ENCODE results near the gene CCAR1.
"Not testable (repeated sequence)": the region's sequence is repeated elsewhere in the genome, so short reads cannot be mapped to it uniquely, and the experiment has no call there.

The CCAR1 gene

DNA sequence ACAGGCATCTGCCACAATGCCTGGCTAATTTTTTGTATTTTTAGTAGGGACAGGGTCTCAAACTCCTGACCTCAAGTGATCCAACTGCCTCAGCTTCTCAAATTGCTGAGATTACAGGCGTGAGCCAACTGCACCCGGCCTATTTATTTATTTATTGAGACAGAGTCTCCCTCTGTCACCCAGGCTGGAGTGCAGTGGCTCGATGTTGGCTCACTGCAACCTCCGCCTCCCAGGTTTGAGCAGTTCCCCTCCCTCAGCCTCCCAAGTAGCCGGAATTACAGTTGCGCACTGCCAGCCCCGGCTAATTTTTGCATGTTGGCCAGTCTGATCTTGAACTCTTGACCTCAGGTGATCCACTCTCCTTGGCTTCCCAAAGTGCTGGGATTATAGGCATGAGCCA, 46.4 kb downstream of the CCAR1 start:
- not testable (repeated sequence) for DNase-seq

DNA sequence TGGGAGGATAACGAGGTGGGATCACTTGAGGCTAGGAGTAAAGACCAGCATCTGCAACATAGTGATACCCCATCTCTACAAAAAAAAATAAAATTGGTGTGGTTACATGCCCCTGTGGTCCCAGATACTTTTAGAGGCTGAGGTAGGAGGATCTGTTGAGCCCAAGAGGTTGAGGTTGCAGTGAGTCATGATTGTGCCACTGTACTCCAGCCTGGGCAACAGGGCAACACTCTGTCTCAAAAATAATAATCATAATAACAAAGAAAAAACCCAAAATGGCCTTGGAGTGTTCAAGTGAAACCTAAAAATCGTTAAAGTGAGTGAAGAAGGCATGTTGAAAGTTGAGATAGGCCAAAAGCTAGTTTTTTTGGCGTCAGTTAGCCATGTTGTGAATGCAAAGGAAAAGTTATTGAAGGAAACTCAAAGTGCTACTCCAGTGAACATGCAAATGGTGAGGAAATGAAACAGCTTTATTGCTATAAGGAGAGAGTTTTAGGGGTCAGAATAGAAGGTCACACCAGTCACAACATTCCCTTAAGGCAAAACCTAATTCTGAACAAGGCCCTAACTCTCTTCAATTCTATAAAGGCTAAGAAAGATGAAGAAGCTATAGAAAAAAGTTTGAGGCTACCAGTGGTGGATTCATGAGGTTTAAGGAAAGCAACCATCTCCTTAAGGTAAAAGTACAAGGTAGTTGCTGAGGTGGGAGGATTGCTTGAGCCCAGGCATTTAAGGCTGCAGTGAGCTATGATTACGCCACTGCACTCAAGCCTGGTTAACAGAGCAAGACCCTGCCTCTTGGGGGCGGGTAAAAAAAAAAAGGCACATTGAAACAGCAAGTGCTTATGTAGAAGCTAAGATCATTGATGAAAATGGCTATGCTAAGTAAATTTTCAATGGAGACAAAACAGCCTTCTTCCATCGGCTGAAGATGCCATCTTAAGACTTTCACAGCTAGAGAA, 60.9 kb downstream of the CCAR1 start:
- no peak for DNase-seq

DNA sequence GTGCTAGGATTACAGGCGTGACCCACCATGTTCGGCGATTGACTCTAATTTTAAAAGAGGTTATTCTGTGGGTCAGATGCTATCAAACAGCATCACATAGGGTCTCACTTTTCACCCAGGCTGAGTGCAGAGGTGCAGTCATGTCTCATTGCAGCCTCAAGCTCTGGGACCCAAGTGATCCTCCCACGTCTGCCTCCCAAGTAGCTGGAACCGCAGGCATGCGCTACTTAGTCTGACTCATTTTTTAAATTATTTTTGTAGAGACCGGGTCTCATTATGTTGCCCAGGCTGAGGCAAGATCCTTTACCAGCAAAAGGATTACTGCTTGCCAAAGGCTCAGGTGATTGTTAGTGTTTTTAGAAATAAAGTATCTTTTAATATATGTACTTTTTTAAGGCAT, 63.4 kb downstream of the CCAR1 start:
- no peak for DNase-seq

DNA sequence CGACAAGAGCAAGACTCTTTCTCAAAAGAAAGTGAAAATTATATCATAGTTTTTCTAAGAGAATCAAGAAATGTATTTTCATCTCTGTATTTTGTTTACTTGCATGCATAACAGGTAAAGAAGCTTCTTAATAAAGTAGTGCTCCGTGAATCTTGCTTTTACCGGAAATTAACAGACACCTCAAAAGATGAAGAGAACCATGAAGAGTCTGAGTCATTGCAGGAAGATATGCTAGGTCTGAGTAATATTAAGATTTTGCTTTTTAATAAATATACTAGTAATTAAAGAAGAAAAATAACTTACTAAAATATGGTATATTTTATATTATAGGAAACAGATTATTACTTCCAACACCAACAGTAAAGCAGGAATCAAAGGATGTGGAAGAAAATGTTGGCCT, 66.8 kb downstream of the CCAR1 start:
- no peak for DNase-seq

DNA sequence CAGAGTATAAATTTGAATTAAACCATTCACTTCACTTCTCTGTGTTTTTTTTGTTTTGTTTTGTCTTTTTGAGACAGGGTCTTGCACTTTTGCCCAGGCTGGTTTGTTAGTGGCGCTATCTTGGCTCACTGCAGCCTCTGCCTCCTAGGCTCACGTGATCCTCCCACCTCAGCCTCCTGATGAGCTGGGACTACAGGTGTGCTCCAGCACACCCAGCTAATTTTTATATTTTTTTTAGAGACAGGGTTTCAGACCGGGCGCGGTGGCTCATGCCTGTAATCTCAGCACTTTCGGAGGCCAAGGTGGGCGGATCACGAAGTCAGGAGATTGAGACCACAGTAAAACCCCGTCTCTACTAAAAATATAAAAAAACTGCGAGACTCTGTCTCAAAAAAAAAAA, 69.4 kb downstream of the CCAR1 start:
- no peak for DNase-seq

DNA sequence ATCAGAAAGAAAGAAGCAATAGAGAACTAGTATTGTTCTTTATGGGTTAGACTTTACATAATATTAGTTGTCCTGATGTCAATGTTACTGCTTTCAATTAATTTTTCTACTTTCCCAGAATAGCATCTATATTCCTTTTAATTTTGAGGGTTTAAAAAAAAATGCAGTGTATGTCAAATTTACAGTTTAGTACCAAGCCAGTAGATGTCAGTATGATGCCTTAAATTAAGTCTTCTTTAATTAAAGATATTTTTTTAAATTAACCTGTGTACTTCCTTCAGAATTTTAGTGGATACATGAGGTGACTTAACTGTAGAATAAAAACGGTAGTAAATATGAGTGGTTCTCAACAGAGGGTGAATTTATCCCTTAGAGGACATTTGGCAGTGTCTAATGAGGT, 71.1 kb downstream of the CCAR1 start:
- no peak for DNase-seq

DNA sequence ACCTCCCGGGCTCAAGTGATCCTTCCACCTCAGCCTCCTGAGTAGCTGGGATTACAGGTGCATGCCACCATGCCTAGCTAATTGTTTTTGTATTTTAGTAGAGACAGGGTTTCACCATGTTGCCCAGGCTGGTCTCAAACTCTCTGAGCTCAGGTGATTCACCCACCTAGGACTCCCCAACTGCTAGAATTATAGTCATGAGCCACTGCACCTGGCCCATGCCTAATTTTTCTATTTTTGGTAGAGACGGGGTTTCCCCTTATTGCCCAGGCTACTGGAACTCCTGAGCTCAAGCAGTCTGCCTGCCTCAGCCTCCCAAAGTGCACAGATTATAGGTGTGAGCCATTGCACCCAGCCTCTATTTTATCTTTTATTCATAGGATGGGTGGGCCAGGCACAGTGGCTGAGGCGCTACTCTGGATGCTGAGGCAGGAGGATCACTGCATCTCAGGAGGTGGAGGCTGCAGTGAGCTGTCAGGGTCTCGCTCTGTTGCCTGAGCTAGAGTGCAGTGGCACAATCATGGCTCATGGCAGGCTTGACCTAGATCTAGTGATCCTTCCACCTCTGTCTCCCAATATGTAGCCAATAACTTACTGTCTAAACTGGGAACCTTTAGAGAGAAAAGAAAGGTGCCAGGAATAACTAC, 75.0 kb downstream of the CCAR1 start:
- DNase-seq: no peak

DNA sequence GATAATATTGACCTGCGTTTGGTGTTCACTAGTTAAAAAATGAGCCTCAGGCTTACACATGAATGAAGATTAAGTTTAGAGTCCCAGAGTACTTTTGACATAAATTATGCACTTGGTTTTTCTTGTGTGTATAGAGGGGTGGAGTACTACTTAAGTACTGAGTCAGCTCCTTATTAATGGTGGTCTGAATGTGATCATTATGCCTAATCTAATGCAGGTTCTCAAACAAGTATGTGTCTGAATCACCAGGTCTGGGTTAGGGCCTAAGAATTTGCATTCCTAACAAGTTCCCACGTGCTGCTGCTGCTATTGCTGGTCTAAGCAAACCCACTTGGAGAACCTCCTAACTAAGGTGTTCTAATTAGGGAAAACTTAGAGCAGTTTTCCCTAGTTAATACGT, 75.6 kb downstream of the CCAR1 start:
- no peak for DNase-seq

DNA sequence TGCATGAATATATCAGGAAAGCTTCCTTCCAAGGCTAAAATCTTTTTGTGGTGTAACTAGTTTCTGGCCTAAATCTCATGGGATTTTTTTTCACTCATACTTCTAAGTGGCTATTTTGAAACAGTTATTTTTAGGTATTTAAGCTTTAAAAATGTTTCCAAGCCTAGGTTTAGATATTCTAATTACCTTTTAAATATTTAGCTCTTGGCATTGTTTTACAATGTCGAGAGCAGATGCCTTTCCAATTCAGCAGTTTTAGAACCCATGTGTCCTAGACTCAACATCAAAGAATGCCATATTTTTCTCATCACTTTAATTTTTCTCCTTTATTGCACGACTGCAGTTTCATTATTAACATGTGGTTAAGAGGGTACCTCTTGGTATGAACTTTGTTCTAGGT, 79.2 kb downstream of the CCAR1 start:
- no peak for DNase-seq

DNA sequence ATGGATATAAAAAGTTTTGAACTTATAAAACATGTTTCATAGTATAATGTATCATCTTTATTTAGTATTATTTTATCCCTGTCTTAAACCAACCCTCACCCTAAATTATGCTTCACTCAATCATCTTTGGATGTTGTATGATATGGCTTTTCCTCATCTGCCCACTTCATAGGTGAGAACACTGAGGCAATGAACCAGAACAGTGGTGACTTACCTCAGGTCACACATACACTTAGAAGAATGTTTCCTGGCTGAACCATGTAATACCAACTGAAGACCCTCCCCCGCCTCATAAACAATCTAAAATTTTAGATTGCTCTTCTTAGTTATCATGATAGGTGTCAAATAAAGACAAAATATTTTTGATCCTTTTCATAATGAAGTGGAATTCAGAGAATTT, 83.7 kb downstream of the CCAR1 start:
- no peak for DNase-seq

DNA sequence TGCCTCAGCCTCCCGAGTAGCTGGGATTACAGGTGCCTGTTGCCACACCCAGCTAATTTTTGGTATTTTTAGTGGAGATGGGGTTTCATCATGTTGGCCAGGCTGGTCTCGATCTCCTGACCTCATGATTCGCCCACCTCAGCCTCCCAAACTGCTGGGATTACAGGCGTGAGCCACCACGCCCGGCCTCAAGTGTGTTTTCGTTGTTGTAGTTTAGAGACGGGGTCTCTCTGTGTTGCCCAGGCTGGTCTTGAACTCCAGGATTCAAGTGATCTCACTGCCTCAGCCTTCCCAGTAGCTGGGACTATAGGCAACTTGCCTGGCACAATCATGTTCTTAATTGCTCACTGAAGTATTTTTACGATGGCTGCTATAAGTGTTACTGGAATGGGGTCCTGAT, 89.8 kb downstream of the CCAR1 start:
- DNase-seq: not testable (repeated sequence)

DNA sequence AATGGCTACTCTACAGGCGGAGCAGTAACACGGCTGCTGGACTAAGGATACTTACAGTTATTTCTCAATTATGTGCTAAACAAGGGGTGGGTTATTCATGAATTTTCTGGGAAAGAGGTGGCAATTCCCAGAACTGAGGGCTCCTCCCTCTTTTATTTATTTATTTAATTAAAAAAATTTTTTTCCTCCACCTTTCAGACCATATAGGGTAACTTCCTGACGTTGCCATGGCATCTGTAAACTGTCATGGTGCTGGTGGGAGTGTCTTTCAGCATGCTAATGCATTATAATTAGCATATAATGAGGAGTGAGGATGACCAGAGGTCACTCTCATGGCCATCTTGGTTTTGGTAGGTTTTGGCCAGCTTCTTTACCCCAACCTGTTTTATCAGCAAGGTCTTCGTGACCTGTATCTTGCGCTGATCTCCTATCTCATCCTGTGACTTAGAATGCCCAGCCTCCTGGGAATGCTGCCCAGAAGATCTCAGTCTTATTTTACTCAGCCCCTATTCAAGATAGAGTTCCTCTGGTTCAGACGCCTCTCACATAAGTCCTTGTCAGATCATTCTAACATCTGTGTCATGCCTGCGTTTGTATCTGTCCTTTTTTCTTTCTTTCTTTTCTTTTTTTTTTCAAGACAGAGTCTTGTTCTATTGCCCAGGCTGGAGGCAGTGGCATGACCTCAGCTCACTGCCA, 90.4 kb downstream of the CCAR1 start:
- DNase-seq: no peak

DNA sequence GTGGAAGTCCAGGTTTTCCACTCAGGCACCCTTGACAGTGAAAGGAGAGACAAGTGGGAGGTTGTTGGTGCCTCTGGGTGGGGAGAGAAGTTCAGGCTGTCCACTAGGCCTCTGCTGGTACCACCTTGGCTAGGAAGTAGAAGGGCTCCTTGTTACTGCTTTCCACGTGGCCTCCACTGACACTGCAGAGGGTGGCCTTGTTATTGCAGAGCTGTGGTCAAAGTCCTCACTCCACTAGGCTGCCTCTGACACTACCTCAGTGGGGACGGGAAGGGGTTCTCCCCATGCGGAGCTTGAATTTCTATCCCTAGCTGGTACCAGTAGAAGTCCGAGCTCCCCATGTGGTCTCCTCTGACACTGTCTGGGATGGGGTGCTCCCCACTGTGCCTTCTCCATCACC, 91.4 kb downstream of the CCAR1 start:
- no peak for DNase-seq

DNA sequence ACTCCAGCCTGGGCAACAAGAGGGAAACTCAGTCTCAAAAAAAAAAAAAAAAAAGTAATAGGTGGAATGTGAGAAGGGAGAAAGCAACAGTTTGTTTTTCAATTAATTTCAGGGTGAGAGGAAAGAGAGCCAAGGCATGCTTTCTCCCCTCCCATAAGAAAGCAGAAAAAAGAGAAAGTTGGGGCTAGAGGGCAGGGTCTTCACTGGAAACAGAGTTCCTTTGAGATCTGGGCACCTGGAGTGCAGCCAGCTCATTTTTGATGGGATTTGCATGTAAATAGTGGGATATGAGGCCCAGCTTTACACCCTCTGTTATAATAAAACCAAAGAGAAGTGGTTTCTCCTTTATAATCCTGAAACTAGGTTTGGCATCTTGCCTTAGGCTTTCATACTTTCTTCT, 92.5 kb downstream of the CCAR1 start:
- DNase-seq: no peak

DNA sequence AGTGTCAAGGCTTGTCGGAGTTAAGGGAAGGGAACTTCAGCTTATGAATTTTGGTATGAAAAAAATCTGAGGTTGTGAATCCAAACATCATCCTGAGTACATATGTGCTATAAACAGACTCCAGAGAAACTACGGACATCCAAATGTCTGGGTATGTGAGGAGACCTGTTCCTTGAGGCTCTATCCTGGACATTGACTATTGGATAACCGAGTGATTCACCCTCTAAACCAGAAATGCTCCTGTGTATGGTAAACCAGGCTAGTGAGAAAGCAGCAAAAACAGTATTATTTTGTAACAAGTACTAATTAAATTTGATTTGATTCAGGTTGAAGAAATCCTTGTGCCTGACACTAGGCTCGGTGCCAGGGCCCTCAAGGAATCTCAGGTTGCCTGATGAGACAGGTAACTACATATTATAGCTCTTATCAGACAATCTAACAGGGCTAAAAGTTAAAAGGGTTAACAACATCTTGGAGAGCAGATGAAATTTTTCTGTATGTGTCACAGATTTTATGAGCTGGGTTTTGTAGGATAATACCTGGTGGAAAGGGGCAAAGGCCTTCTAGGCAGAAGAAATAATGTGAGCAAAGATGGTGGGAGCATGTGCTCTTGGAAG, 95.9 kb downstream of the CCAR1 start:
- DNase-seq: no peak

DNA sequence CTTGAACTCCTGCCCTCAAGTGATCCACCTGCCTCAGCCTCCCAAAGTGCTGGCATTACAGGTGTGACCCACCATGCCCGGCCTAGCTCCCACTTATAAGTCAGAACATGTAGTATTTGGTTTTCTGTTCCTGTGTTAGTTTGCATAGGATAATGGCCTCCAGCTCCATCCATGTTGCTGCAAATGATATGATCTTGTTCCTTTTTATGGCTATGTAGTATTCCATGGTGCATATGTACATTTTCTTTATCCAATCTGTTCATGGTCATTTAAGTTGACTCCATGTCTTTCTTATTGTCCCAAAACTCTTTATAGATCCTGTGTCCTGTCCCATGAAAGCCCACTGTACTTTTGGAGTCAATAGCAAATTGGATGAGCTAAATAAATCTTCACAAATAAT, 99.3 kb downstream of the CCAR1 start:
- DNase-seq: not testable (repeated sequence)

DNA sequence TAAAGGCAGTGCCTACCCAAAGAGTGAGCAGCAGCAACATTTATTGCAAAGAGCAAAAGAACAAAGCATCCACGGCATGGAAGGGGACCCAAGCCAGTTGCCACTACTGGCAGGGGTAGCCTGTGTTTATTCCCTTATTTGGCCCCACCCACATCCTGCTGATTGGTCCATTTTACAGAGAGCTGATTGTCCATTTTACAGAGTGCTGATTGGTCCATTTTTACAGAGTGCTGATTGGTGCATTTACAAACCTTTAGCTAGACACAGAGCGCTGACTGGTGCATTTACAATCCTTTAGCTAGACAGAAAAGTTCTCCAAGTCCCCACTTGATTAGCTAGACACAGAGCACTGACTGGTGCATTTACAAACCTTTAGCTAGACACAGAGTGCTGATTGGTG, 101.6 kb downstream of the CCAR1 start:
- not testable (repeated sequence) for DNase-seq

DNA sequence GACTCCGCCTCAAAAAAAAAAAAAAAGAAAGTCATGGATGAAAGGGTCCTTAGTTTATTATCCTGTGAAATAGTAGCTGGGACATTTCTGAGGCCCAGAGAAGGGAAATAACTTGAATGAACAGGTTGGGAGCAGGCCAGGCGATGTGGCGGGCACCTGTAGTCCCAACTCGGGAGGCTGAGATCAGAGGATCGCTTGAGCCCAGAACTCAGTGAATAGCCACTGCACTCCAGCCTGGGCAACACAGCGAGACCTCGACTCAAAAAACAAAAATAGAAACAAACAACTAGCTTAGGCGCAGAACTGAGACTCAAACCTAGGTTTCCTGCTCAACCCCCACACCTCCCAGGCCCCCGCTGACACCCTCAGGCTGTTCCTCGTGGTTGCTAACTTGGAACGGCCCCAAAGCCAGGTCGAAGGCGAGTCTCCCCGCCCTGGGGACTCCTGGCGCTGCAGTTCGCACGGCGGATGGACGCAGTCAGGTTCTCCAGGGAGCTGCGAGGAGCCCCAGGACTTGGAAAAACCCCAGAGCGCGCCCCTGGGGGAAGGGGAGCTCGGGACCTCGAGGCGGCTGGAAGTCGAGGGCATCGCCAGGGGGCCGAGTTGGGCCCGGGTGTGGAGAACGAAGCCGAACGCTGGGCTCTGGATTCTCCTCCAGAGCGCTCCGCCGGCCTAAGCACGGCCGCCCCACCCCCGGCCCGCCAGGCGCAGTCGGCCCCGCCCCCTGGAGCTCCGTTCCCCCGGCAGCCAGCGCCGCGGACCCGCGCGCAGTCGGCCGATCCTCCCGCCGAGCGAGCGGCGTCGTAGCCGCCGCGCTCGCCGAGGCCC, 105.9 kb downstream of the CCAR1 start, which contains the start of gene STOX1:
Gene STOX1 (plus strand): TSS at position 768 of the 828 bp plus-strand sequence. CDS start 93 bp downstream, outside the sequence.
- peak; percentile 42 for DNase-seq

DNA sequence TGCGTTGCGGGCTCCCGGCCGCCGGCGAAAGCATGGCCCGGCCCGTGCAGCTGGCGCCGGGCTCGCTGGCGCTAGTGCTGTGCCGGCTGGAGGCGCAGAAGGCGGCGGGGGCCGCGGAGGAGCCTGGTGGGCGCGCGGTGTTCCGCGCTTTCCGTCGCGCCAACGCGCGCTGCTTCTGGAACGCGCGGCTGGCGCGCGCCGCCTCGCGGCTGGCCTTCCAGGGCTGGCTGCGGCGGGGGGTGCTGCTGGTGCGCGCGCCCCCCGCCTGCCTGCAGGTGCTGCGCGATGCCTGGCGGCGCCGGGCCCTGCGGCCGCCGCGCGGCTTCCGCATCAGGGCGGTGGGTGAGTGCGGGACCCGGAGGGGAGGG, 106.5 kb downstream of the CCAR1 start:
- DNase-seq: not testable (repeated sequence)

DNA sequence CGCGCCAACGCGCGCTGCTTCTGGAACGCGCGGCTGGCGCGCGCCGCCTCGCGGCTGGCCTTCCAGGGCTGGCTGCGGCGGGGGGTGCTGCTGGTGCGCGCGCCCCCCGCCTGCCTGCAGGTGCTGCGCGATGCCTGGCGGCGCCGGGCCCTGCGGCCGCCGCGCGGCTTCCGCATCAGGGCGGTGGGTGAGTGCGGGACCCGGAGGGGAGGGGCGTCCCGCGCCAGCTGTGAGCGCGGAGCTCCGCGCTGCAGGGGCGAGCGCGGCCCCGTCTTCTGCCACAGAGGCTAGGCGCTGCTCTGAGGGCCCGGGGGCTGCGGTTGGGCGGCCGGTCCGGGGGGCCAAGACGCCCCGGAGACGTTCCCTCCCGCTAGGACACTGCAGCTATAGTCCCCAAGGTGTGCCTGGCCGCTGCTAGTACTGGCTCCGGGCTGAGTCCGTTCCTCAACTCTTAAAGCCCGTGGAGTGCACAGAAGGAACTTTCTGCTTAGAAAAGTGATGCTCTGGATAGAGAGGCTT, 107.1 kb downstream of the CCAR1 start:
- not testable (repeated sequence) for DNase-seq

DNA sequence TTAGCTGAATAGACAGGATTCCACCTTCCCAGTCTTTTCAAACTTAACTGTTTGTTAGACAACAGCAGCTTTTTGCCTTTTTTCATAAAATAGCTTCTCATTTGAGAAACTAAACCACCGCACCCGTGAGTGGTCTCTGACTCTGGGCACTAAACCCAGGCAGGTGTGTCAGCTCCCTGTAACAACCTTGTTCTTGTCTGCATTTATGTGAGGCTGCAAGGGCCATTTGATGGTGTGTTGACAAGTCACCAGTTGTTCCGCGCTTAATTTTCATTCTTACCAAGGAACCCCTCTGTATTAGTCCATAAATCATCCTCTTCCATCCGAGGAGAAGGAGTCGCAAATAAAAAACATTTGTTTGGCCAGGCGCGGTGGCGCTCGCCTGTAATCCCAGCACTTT, 107.8 kb downstream of the CCAR1 start:
- DNase-seq: peak; percentile 35

DNA sequence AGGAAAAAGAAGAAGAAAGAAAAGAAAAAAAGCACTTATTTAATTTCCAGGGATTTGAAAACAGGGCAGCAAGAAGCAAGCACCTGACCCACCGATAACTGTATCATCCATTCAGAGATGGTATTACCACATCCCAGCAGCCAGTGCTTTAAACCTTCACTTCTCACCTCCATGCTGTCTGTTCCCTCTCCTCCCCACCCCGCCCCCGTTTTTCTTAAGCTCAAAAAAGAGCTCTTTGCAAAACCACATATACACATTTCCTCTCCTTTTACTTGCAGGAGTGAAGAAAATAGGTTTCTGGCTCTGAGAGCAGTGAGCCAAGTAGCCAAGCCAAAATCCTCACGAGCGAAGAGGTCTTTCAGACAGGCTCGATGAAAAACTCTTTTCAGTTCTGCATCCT, 108.5 kb downstream of the CCAR1 start:
- no peak for DNase-seq

All from DMS153 (cell line).